ENCODE results near the gene ADAMTS16. TPM values are rescaled to one million over a fixed set of nuclear protein-coding genes. Genes with fewer than 3 reads are reported as not detected.

Gene ADAMTS16
- total and polyA plus RNA-seq, 2 donors (not counting 3 experiments of a cell fraction or from before 2014, with no cell fraction given) = not detected

DNA sequence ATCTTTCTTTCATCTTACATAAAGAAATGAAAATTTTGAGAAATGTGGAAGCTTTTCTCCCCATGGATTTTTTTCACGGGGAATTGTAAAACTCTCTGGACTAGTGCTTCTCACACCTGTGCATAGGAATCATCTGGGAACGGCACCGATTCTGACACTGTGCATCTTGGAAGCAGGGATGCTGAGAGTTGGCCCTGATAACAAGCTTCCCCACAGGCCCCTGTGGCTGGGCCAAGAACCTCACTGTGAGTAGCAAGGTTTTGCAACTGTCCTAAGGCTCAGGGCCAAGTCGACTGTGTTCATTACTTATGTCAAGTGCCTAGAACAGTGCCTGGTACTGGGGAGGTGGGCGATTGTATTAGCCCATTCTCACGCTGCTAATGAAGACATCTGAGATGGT, 174.5 kb downstream of the ADAMTS16 start:
- H3K36me3 ChIP-seq (ENCODE audit: control insufficient read depth in 2 of 2, extremely low read depth in 1 of 2, insufficient read depth in 2 of 2, low read length in 2 of 2) = no peaks in the 10 kb centered on the region
- H3K9ac ChIP-seq (replicated peaks; ENCODE audit: extremely low read depth, insufficient read depth, low read length) = no peak overlapping the region
- H3K4me2 ChIP-seq (ENCODE audit: insufficient read depth, low read length) = no peak overlapping the region
- no peak overlapping the region for H3K27ac ChIP-seq (ENCODE audit: insufficient read depth, low read depth, low read length)
- no peaks in the 10 kb centered on the region for H3K9me1 ChIP-seq (replicated peaks; ENCODE audit: control insufficient read depth, extremely low read depth, insufficient read depth, low read length)
- H2AFZ ChIP-seq (ENCODE audit: low read depth, low read length) = no peak overlapping the region
- dilution Hi-C loops (cut with MboI; ENCODE audit: extremely low pct_ligation_motif_present, low sequenced_read_pairs) = no loop called here
- BruUV-seq (replicated peaks) = no TSS peak
- intact Hi-C loops (cut with micrococcal nuclease) = no loop called here
- TF ChIP-seq EZH2 (IDR thresholded peaks at IDR 0.05; ENCODE audit: borderline replicate concordance, low read depth, low read length, severe bottlenecking) = no peak
- TF ChIP-seq GATA2 (IDR thresholded peaks at IDR 0.05; ENCODE audit: insufficient read depth, insufficient read length, low read depth, low read length) = no peak
- TF ChIP-seq, protein P1, sequence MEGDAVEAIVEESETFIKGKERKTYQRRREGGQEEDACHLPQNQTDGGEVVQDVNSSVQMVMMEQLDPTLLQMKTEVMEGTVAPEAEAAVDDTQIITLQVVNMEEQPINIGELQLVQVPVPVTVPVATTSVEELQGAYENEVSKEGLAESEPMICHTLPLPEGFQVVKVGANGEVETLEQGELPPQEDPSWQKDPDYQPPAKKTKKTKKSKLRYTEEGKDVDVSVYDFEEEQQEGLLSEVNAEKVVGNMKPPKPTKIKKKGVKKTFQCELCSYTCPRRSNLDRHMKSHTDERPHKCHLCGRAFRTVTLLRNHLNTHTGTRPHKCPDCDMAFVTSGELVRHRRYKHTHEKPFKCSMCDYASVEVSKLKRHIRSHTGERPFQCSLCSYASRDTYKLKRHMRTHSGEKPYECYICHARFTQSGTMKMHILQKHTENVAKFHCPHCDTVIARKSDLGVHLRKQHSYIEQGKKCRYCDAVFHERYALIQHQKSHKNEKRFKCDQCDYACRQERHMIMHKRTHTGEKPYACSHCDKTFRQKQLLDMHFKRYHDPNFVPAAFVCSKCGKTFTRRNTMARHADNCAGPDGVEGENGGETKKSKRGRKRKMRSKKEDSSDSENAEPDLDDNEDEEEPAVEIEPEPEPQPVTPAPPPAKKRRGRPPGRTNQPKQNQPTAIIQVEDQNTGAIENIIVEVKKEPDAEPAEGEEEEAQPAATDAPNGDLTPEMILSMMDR (IDR thresholded peaks at IDR 0.05; ENCODE audit: extremely low read depth in 1 of 2, insufficient read depth in 1 of 2, low read depth in 1 of 2, low read length in 2 of 2) = no peak
- TF ChIP-seq JUN (IDR thresholded peaks at IDR 0.05; ENCODE audit: borderline replicate concordance, insufficient read depth, insufficient read length, low read depth) = no peak
- TF ChIP-seq FOS (IDR thresholded peaks at IDR 0.05; ENCODE audit: borderline replicate concordance, insufficient read depth, low read length) = no peak
- no peak for TF ChIP-seq POLR2A (IDR thresholded peaks at IDR 0.05; ENCODE audit: low read depth, low read length)
- no peak for TF ChIP-seq POLR2AphosphoS5 (IDR thresholded peaks at IDR 0.05; ENCODE audit: insufficient read depth, low read depth, low read length)
- no peak for TF ChIP-seq MYC (IDR thresholded peaks at IDR 0.05; ENCODE audit: low read depth, low read length)
- TF ChIP-seq, protein P2, sequence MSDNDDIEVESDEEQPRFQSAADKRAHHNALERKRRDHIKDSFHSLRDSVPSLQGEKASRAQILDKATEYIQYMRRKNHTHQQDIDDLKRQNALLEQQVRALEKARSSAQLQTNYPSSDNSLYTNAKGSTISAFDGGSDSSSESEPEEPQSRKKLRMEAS (IDR thresholded peaks at IDR 0.05; ENCODE audit: insufficient read depth, insufficient read length) = no peak
- H3K9me3 ChIP-seq (replicated peaks; ENCODE audit: control insufficient read depth, insufficient read depth, low read length) = peaks cover 4% of the 10 kb centered on the region
- ChIA-PET CTCF (no interaction called here), POLR2A (no interaction called here)
- no peaks in the 10 kb centered on the region for H4K20me1 ChIP-seq (replicated peaks; ENCODE audit: control insufficient read depth, extremely low read depth, insufficient read depth, low read length)
- no peaks in the 10 kb centered on the region for H3K79me2 ChIP-seq (ENCODE audit: control insufficient read depth, insufficient read depth, low read length)
- H3K4me3 ChIP-seq (replicated peaks in 1 of 3; ENCODE audit: insufficient read depth in 1 of 3, low read depth in 1 of 3, low read length in 3 of 3) = no peak overlapping the region
- DNase-seq (ENCODE audit: low read depth, low spot score) (no peak), FAIRE-seq (no peak)
- H3K27me3 ChIP-seq (ENCODE audit: control insufficient read depth in 2 of 2, insufficient read depth in 2 of 2, low read length in 2 of 2) = no peaks in the 10 kb centered on the region
- H3K4me1 ChIP-seq (ENCODE audit: control insufficient read depth, extremely low read depth, insufficient read depth, low read length) = no peaks in the 10 kb centered on the region

Measured in endothelial cell of umbilical vein (primary cell).